GM12873 (cell line): ENCODE measurements around the gene CALHM4.

Source experiments
- TF ChIP-seq, protein P1 (sequence below): IDR thresholded peaks from 2 replicates; pipeline ENCODE4 v1.5.1; 2012; ENCODE audit warnings: low read depth, mild to moderate bottlenecking, moderate library complexity, low read length, control low read depth; ENCODE audit not compliant: insufficient read depth; ENCODE audit errors: missing control alignments

The CALHM4 gene

GRCh38 chr6:116529466-116530290 is 23.9 kb upstream of the CALHM4 start:
- TF ChIP-seq, protein P1, sequence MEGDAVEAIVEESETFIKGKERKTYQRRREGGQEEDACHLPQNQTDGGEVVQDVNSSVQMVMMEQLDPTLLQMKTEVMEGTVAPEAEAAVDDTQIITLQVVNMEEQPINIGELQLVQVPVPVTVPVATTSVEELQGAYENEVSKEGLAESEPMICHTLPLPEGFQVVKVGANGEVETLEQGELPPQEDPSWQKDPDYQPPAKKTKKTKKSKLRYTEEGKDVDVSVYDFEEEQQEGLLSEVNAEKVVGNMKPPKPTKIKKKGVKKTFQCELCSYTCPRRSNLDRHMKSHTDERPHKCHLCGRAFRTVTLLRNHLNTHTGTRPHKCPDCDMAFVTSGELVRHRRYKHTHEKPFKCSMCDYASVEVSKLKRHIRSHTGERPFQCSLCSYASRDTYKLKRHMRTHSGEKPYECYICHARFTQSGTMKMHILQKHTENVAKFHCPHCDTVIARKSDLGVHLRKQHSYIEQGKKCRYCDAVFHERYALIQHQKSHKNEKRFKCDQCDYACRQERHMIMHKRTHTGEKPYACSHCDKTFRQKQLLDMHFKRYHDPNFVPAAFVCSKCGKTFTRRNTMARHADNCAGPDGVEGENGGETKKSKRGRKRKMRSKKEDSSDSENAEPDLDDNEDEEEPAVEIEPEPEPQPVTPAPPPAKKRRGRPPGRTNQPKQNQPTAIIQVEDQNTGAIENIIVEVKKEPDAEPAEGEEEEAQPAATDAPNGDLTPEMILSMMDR = no peak

GRCh38 chr6:116530436-116530835 is 23.1 kb upstream of the CALHM4 start:
- TF ChIP-seq, protein P1 = no peak

DNA sequence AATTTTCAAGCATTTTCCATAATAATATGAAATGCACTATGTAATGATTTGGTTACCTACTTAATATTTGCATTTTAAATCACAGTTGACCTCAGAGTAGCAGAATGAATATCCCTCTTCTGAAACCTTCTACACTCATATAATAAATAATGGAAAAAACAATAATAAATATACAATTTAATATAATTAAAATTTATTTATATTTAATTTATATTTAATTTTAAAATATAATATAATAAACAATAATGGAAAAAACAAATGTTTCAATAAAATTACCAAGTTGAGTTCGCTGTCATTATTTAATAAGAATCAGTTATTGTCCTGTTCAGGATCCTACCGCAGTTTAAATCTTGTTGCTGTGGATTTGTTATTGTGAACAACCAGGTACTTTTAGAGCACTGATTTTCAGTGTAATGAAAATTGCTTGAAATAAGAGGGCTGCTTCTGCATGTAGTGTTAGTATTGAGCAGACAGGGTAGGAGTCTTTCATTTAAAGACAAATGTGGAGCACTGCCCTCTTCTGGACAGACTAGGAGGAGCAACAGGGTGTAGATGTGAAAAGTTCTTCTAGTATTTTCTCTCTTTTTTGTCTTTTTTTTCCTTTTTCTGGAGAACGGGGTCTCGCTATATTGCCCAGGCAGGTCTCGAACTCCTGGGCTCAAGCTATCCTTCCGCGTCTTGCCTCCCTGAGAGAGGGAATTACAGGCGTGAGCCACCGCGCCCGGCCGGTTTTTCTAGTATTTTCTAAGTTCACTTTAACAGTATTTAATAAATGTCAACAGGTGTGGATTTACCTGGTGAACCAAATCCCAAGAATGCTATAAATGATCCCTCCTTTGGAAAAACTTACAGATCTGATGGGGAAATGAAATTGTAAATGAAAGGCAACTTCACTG is 21.6 kb upstream of the CALHM4 start:
- TF ChIP-seq, protein P1 = peak; percentile 82

GRCh38 chr6:116533233-116533957 is 20.2 kb upstream of the CALHM4 start:
- TF ChIP-seq, protein P1 = no peak

GRCh38 chr6:116535109-116535508 is 18.4 kb upstream of the CALHM4 start:
- TF ChIP-seq, protein P1 = no peak

- TF ChIP-seq, protein P1 = peak; percentile 63
These were observed 17.3 kb upstream of the CALHM4 start for GRCh38 chr6:116536216-116536621.

DNA sequence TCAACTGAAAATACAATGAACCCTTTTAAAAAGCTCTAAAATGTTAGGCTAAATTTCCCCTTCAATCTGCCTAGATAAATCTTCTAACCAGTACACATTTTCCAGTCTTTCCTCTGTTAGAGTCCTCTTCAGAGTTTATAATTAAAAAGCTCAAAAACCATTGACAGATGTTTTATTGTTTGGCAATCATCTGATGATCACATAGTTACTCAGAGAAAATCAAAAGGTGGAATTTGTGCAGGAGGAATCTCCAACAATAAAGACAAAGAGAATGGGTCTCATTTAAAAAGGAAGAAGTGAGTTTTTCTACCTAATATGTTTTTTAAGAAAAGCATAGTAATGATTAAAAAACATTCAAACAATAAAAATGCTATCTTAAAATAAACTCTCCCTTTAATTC is 11.1 kb upstream of the CALHM4 start:
- TF ChIP-seq, protein P1 = no peak
